K562 (cell line): ENCODE data around the gene MAPKAPK3. TPM values are rescaled to one million over a fixed set of nuclear protein-coding genes. Genes with fewer than 3 reads are reported as not detected.

ENCODE experiments used
- ATAC-seq: fragments of 200-7000 bp; cut with Tn5 transposase; 3 replicates; pipeline ENCODE4 v1.9.1; 2020; ENCODE audit warnings: moderate library complexity
- BruUV-seq: library from RNA; stranded (reverse); fragments of 400-500 nt; replicated peaks from 2 replicates; lab custom pipeline; 2021; lab: Mats Ljungman, UMichigan
- CTCF ChIA-PET: fragments of 300-600 bp; formaldehyde crosslinking; extraction: SDS; loops from one replicate; lab custom pipeline; 2021; ENCODE audit warnings: low intra/inter-chr PET ratio; lab: Yijun Ruan, JAX
- POLR2A ChIA-PET: fragments of 300-600, 350-650 bp; sonication (Branson Sonifier 250); formaldehyde crosslinking; extraction: SDS; loops from one replicate; lab custom pipeline; 2021; ENCODE audit warnings: antibody characterized with exemption, inconsistent platforms; lab: Yijun Ruan, JAX
- DNase-seq, 4 experiments: peaks; one replicate each; pipeline versions ENCODE4 v3.0.0 to v3.0.0-alpha.2; 2011 to 2018; ENCODE audit warnings: low spot score in 3 of 4, mixed read lengths in 3 of 4; ENCODE audit errors: extremely low read depth in 1 of 4
- FAIRE-seq: peaks from 2 replicates; lab custom pipeline; 2011; peaks lifted over from hg19 to GRCh38; lab: Jason Lieb, UNC
- H2AFZ ChIP-seq: 2 replicates; pipeline ENCODE4 v1.6.0; 2011; ENCODE audit warnings: low read depth, low read length, control low read depth, inconsistent platforms
- H3K27ac ChIP-seq: fragments of 200-600 bp; 3 replicates; pipeline ENCODE4 v1.8.0; 2011; ENCODE audit warnings: low read depth, mild to moderate bottlenecking, control low read depth, inconsistent platforms, low read length, moderate library complexity, mixed read lengths; ENCODE audit errors: extremely low read depth
- H3K27me3 ChIP-seq, 2 experiments: fragments of 300-600 bp in 1 of 2; 2 replicates in 1 of 2; 3 replicates in 1 of 2; pipeline versions ENCODE4 v1.6.0 to v1.8.0; 2011; ENCODE audit warnings: inconsistent platforms in 2 of 2, low read length in 2 of 2, mild to moderate bottlenecking in 1 of 2, mixed read lengths in 1 of 2, moderate library complexity in 1 of 2; ENCODE audit not compliant: control insufficient read depth in 2 of 2, insufficient read depth in 2 of 2
- H3K36me3 ChIP-seq: fragments of 300-600 bp; 3 replicates; pipeline ENCODE4 v1.8.0; 2011; ENCODE audit warnings: mild to moderate bottlenecking, low read length, inconsistent platforms; ENCODE audit not compliant: control insufficient read depth, insufficient read depth
- H3K4me1 ChIP-seq, 2 experiments: fragments of 200-600 bp in 1 of 2; replicated peaks in 1 of 2; 2 replicates in 1 of 2; 3 replicates in 1 of 2; pipeline versions ENCODE4 v1.5.1 to v1.8.0; 2011; ENCODE audit warnings: inconsistent platforms in 2 of 2, low read length in 2 of 2, mild to moderate bottlenecking in 1 of 2, mixed read lengths in 1 of 2, moderate library complexity in 1 of 2; ENCODE audit not compliant: control insufficient read depth in 2 of 2, insufficient read depth in 2 of 2
- H3K4me2 ChIP-seq: 2 replicates; pipeline ENCODE4 v1.6.1; 2011; ENCODE audit warnings: low read length, control low read depth, inconsistent platforms, mixed read lengths; ENCODE audit not compliant: insufficient read depth
- H3K4me3 ChIP-seq: fragments of 200-600 bp; sonication (generic), shearing (Covaris generic); 2 replicates; pipeline ENCODE4 v1.5.1; 2016; ENCODE audit warnings: control low read depth, inconsistent platforms
- H3K79me2 ChIP-seq: fragments of 200-600 bp; 3 replicates; pipeline ENCODE4 v1.8.0; 2011; ENCODE audit warnings: low read length, inconsistent platforms; ENCODE audit not compliant: control insufficient read depth, insufficient read depth
- H3K9ac ChIP-seq, 2 experiments: 2 replicates each; pipeline versions ENCODE4 v1.6.0 to v1.6.1; 2011; ENCODE audit warnings: low read depth in 2 of 2, low read length in 2 of 2, control low read depth in 1 of 2, inconsistent platforms in 1 of 2, mild to moderate bottlenecking in 1 of 2, mixed read lengths in 1 of 2; ENCODE audit not compliant: insufficient read depth in 1 of 2
- H3K9me1 ChIP-seq: one replicate; pipeline ENCODE4 v1.6.0; 2011; ENCODE audit warnings: inconsistent platforms, mild to moderate bottlenecking, low read length, moderate library complexity; ENCODE audit not compliant: control insufficient read depth, insufficient read depth
- H3K9me3 ChIP-seq: replicated peaks from 2 replicates; pipeline ENCODE4 v1.5.1; 2011; ENCODE audit warnings: low read depth, low read length, inconsistent platforms; ENCODE audit not compliant: control insufficient read depth, insufficient read depth
- H4K20me1 ChIP-seq: replicated peaks from 2 replicates; pipeline ENCODE4 v1.6.1; 2011; ENCODE audit warnings: low read length, inconsistent platforms, mixed read lengths; ENCODE audit not compliant: control insufficient read depth, insufficient read depth
- ADNP ChIP-seq: fragments of 200-800 bp; sonication (Bioruptor generic); IDR thresholded peaks from 2 replicates; pipeline ENCODE4 v1.6.1; 2016; ENCODE audit warnings: missing genetic modification characterization, missing compliant biosample characterization
- CC2D1A ChIP-seq: fragments of 450-650 bp; IDR thresholded peaks from 2 replicates; pipeline ENCODE4 v1.6.1; 2017; ENCODE audit warnings: mild to moderate bottlenecking
- FOXK1 ChIP-seq: sonication (generic); formaldehyde crosslinking; IDR thresholded peaks from 2 replicates; pipeline ENCODE4 v1.8.0; 2022; ENCODE audit warnings: missing genetic modification reagents, mild to moderate bottlenecking, borderline replicate concordance
- FOXP1 ChIP-seq: sonication (generic); formaldehyde crosslinking; IDR thresholded peaks from 2 replicates; pipeline ENCODE4 v1.8.0; 2022; ENCODE audit warnings: mild to moderate bottlenecking, missing genetic modification reagents
- HIVEP1 ChIP-seq: fragments of 250-450 bp; sonication (Bioruptor Pico); IDR thresholded peaks from 2 replicates; pipeline ENCODE4 v1.4.0; 2020; ENCODE audit warnings: mild to moderate bottlenecking
- MBD2 ChIP-seq: sonication (generic); IDR thresholded peaks from 2 replicates; pipeline ENCODE4 v1.6.1; 2016; ENCODE audit warnings: low read depth, borderline replicate concordance
- NCOA1 ChIP-seq: fragments of 450-650 bp; IDR thresholded peaks from 2 replicates; pipeline ENCODE4 v1.6.1; 2016; ENCODE audit warnings: low read depth
- NONO ChIP-seq, 2 experiments: fragments of 200-400 bp in 1 of 2; fragments of 450-650 bp in 1 of 2; formaldehyde crosslinking in 1 of 2; IDR thresholded peaks; 2 replicates each; pipeline ENCODE4 v1.6.1; 2017; ENCODE audit warnings: low read depth in 2 of 2, mild to moderate bottlenecking in 2 of 2, moderate library complexity in 2 of 2, low read length in 1 of 2
- RB1 ChIP-seq: fragments of 450-650 bp; IDR thresholded peaks from 2 replicates; pipeline ENCODE4 v1.6.1; 2017; ENCODE audit warnings: low read depth, mild to moderate bottlenecking
- SIRT6 ChIP-seq: IDR thresholded peaks from one replicate; pipeline ENCODE4 v1.6.1; 2012; ENCODE audit warnings: low read depth, mild to moderate bottlenecking, control low read depth, inconsistent platforms, low read length, moderate library complexity
- SMAD1 ChIP-seq: fragments of 150-350 bp; IDR thresholded peaks from 2 replicates; pipeline ENCODE4 v1.6.1; 2014; ENCODE audit warnings: low read length, low read depth; ENCODE audit not compliant: partially characterized antibody
- SREBF1 ChIP-seq: fragments of 150-350 bp; IDR thresholded peaks from 2 replicates; pipeline ENCODE4 v1.6.1; 2014; ENCODE audit warnings: antibody characterized with exemption, low read depth, low read length, borderline replicate concordance
- WHSC1 ChIP-seq: IDR thresholded peaks from one replicate; pipeline ENCODE4 v1.6.1; 2012; ENCODE audit warnings: low read length, control low read depth, inconsistent platforms
- ZBTB8A ChIP-seq: fragments of 450-650 bp; IDR thresholded peaks from 2 replicates; pipeline ENCODE4 v1.6.1; 2018; ENCODE audit warnings: mild to moderate bottlenecking, moderate library complexity; ENCODE audit not compliant: partially characterized antibody
- ZFPM2 ChIP-seq: fragments of 250-450 bp; sonication (Bioruptor Pico); IDR thresholded peaks from 2 replicates; pipeline ENCODE4 v1.5.1; 2022; ENCODE audit warnings: mild to moderate bottlenecking
- WGBS: fragments of 100-300 bp; shearing (Covaris generic); methylation state at CpG from one replicate; pipeline ENCODE4 v1.1.6; 2016; ENCODE audit warnings: low coverage, mixed read lengths; ENCODE audit not compliant: insufficient coverage; ENCODE audit errors: missing lambda C conversion rate; 5-methylcytosine and 5-hydroxymethylcytosine counted together
- in situ Hi-C: fragments of 300-500 bp; cut with MboI; formaldehyde crosslinking; loops from 4 replicates; pipeline ENCODE4 v1.15.0; 2018; ENCODE audit warnings: inconsistent platforms, mixed read lengths
- intact Hi-C: fragments of 100-400 bp; cut with micrococcal nuclease; formaldehyde crosslinking; loops from 2 replicates; pipeline ENCODE4 v1.14.2; 2022
- polyA plus RNA-seq, 8 experiments: library from polyadenylated mRNA; depleted of rRNA in 4 of 8; stranded (reverse) in 5 of 8; unstranded in 3 of 8; fragments of >200 nt; fragmentation: Nextera tagmentation in 2 of 8; fragmentation: Illumina TruSeq in 1 of 8; extraction: Ambion mirVana in 2 of 8; extraction: Trizol in 1 of 8; gene quantifications; 2 replicates each; pipeline versions ENCODE4 v1.2.1 to v1.2.3, GENCODE V29; 2011 to 2014; ENCODE audit warnings: inconsistent platforms in 1 of 8, missing spikeins in 1 of 8
- total RNA-seq, 7 experiments: library from RNA; depleted of rRNA in 6 of 7; stranded (reverse); fragments of >200 nt in 6 of 7; fragmentation: Illumina TruSeq in 2 of 7; extraction: Trizol in 2 of 7; gene quantifications; 2 replicates each; pipeline versions ENCODE4 v1.2.1 to v1.2.3, GENCODE V29; 2011 to 2021; ENCODE audit warnings: low replicate concordance in 1 of 7
- TF ChIP-seq, protein P1 (sequence below), 2 experiments: IDR thresholded peaks in 1 of 2; conservative IDR thresholded peaks in 1 of 2; 2 replicates each; pipeline ENCODE4 v1.6.1; 2016; ENCODE audit warnings: low read depth in 2 of 2, mild to moderate bottlenecking in 1 of 2, missing compliant biosample characterization in 1 of 2, missing genetic modification characterization in 1 of 2, moderate library complexity in 1 of 2
- TF ChIP-seq, protein P2 (sequence below): fragments of 450-650 bp; IDR thresholded peaks from 2 replicates; pipeline ENCODE4 v1.6.1; 2016; ENCODE audit warnings: mild to moderate bottlenecking

MAPKAPK3 gene
- total and polyA plus RNA-seq, 9 of the 15 experiments (the other 6 are each of a cell fraction or from before 2014, with no cell fraction given): 8.0 to 56.4 (median 41.2) TPM

DNA sequence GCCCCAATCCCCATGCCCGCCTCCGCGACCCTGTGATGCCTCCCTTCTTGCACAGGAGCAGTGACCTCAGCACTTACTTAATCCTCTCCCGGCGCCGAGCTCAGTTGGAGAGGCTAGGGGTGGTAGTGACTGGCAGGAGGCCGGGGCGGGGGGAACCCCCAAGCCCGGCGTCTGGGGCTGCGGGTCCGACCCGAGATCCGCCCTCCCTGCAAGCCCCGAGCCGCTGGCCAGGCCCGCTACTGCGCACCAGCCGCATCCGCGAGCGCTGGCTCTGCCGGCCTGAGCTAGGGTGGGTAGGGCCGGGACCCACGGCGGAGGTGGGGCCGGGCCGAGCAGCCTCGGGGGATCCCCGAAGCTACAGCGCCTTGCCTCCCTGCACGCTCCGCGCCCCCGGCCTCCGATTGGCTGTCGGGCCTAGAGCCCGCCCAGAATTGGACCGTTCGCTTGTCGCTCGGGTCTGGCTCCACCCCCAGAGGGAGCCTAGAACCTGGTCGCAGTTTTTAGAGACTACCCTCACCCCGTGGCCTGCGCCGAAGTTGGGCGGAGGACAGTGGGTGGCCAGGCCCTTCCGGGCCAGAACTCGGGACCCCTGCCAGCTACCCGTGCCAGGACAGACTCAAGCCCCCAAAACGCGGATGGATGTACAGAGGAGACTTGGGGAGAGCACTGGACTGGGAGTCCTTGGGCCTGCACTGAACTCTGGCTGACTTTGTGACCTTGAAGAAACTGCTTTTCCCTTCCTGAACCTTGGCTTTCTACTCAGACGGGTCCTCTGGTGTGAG lies 49.4 kb upstream of the MAPKAPK3 start, which contains the start of gene C3orf18:
Gene C3orf18 (minus strand): TSS at position 362 of the 782 bp plus-strand sequence. CDS start 2,048 bp downstream, outside the sequence.
- Histone ChIP-seq H3K36me3 (peaks cover 8% of the 10 kb centered on the region; the same call in 2 of the 3 replicates), H3K9ac (peak within 1 kb of the TSS; percentile 86 to 91), H4K20me1 (no peaks in the 10 kb centered on the region), H3K9me1 (no peaks in the 10 kb centered on the region), H3K4me3 (peak within 1 kb of the TSS; percentile 90), H3K4me1 (peaks cover 20 to 26% of the 10 kb centered on the region in 2 experiments; a peak in 4 of 5 replicates), H3K27ac (peak within 1 kb of the TSS; percentile 43), H3K4me2 (peak within 1 kb of the TSS; percentile 85), H3K79me2 (peaks cover 15% of the 10 kb centered on the region), H3K9me3 (no peaks in the 10 kb centered on the region), H2AFZ (peak within 1 kb of the TSS; percentile 92), H3K27me3 (no peaks in the 10 kb centered on the region)
- ATAC-seq: peak; percentile 87
- ChIA-PET POLR2A (interaction anchor here (0.7 kb wide), 2 partner anchors 22 to 40 kb away, joined by 3 read pairs; no protein-coding TSS in a partner anchor), CTCF (no interaction called here)
- intact Hi-C loops (no loop called here), in situ Hi-C loops (no loop called here)
- FAIRE-seq: peak; percentile 79
- DNase-seq: peak; percentile 91 to 96 (median 95)
- WGBS: 11% methylated on average over 27 of the region's 53 CpGs
- no TSS peak for BruUV-seq
- 0 out of 2 replicates have a peak, but pooled peaks have one; percentile 64 for TF ChIP-seq ADNP (tag)
- TF ChIP-seq SIRT6: no peak
- peak; percentile 90 for TF ChIP-seq MBD2
- TF ChIP-seq, protein P1, sequence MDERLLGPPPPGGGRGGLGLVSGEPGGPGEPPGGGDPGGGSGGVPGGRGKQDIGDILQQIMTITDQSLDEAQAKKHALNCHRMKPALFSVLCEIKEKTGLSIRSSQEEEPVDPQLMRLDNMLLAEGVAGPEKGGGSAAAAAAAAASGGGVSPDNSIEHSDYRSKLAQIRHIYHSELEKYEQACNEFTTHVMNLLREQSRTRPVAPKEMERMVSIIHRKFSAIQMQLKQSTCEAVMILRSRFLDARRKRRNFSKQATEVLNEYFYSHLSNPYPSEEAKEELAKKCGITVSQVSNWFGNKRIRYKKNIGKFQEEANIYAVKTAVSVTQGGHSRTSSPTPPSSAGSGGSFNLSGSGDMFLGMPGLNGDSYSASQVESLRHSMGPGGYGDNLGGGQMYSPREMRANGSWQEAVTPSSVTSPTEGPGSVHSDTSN (CRISPR knock-in tag; IDR thresholded peaks at IDR 0.05; ENCODE audit: low read depth): peak; percentile 78
- TF ChIP-seq, protein P1 (tag; conservative IDR thresholded peaks at IDR 0.05; ENCODE audit: low read depth): peak; percentile 91
- no peak for TF ChIP-seq WHSC1
- TF ChIP-seq SREBF1: no peak
- no peak for TF ChIP-seq NONO (IDR thresholded peaks at IDR 0.05; ENCODE audit: low read depth in 2 of 2, low read length in 1 of 2)
- no peak for TF ChIP-seq FOXK1 (CRISPR knock-in tag)
- no peak for TF ChIP-seq RB1
- TF ChIP-seq ZFPM2 (CRISPR knock-in tag): no peak
- TF ChIP-seq FOXP1 (CRISPR knock-in tag): no peak
- TF ChIP-seq, protein P2, sequence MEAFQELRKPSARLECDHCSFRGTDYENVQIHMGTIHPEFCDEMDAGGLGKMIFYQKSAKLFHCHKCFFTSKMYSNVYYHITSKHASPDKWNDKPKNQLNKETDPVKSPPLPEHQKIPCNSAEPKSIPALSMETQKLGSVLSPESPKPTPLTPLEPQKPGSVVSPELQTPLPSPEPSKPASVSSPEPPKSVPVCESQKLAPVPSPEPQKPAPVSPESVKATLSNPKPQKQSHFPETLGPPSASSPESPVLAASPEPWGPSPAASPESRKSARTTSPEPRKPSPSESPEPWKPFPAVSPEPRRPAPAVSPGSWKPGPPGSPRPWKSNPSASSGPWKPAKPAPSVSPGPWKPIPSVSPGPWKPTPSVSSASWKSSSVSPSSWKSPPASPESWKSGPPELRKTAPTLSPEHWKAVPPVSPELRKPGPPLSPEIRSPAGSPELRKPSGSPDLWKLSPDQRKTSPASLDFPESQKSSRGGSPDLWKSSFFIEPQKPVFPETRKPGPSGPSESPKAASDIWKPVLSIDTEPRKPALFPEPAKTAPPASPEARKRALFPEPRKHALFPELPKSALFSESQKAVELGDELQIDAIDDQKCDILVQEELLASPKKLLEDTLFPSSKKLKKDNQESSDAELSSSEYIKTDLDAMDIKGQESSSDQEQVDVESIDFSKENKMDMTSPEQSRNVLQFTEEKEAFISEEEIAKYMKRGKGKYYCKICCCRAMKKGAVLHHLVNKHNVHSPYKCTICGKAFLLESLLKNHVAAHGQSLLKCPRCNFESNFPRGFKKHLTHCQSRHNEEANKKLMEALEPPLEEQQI: no peak
- TF ChIP-seq NCOA1: no peak
- TF ChIP-seq SMAD1: no peak
- no peak for TF ChIP-seq ZBTB8A
- no peak for TF ChIP-seq HIVEP1
- TF ChIP-seq CC2D1A: 0 out of 2 replicates have a peak, but pooled peaks have one; percentile 13
